Stimulated activated CD4-positive, alpha-beta T cell treated with anti-CD3 and anti-CD28 coated beads, Interleukin-15, amount 100 ng/mL, for 1 hour (primary cell): Measurements from ENCODE around the gene FAM186B.

Experiments used
- DNase-seq, 2 donors: peaks; one replicate each; pipeline ENCODE4 v3.0.0-alpha.2; 2020; ENCODE audit warnings: low read depth in 1 of 2, low spot score in 1 of 2

The FAM186B gene

DNA sequence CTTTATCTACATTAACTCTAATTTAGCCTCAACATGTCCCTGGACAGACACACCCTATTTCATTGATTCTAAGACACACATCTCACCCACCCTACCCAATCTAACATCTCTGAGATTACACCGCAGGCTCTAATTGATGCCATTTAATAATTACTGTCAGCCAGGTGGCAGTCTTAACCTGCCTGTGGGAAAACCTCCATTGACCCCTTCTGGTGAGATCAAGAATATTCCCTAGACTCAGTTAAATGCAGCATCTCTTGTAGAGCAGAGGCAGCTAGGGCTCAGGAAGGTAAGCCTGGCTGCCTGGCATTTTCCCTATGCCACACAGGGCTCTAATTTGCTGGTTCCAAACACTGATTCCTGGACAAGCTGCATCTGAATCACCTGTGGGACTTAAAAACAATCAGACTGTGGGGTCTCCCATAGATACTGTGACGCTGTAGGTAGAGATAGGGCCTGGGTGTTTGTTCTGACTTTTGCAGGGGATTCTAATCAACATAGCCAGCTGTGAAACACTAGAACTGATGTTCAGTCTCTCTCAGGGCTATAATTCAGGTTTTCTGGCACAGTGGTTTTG, 51.8 kb downstream of the FAM186B start:
- DNase-seq: no peak

DNA sequence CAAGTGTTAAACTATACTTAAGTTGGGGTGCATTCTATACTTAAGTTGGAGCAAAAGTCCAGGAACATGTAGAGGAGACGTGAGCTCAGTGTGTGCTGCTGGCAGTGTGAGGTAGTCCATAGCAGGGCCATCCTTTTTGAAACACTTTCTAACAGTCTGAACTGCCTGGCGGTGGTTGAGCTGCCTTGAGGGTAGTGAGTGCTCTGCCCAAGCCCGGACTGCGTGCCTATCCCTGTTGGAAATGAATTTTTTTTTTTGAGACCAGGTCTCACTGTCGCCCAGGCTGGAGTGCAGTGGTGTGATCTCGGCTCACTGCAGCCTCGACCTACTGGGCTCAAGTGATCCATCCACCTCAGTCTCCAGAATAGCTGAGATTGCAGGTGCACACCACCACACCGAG, 52.5 kb downstream of the FAM186B start:
- no peak for DNase-seq

DNA sequence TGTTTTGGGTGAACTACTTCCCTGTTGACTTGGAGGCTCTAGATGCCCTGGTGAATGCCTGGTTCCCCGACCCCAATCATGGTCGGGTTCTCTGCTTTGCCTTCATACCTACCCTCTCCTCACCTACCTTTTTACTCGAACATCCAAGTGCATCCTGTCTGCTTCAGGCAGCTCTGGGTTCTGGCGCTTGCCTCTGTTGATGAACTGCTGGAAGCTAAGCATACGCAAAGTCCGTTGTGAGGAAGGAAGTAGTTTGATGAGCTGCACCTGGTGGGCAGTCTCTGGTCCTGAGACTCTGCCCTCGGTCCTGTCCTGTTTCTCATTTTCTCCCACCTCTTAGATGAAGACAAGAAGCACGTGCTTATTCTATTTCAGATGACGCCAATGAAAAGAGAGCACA, 53.0 kb downstream of the FAM186B start:
- DNase-seq: no peak

DNA sequence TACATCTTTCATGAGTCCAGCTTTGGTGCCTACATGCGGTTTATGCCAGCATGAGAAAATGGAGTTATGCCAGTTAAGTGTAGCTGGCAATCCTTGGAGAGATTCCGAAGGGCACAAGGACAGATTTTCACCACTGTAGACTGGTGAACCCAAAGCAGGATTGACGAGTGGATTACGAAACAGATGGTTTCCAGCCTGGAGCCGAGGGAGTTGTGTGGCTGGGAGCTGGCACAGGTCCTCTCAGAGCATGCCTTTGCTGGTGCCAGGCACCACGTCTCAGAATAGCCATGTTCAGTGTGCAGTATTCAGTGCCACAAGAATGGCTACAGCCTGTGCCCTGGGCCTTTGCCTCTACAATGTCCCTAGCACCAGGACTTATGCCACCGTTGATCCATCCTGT, 53.4 kb downstream of the FAM186B start:
- no peak for DNase-seq

DNA sequence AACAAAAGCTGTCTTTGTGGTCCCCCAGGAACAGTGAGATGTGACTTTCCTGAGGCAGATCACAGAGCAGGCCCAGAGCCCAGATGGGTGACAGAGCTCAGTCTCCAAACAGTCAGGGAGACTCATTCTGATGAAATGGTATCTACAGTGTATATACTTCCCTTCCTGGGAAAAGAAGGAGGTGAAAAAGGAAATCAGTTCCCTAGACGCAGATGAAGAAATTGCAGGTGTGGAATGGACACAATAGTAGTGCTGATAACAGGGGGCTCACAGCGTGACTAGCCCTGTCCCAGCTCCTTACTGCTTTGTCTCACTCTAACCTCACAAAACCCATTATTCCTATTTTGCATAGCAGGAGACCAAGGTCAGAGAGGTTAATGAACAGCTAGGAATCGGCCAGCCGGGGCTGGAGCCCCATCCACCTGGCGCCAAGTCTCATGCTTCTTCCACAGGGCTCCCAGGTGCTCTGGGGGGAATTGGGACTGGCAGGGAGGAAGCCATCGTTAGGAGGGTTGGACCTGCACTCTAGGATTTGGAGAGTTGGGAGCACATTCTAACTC, 54.7 kb downstream of the FAM186B start:
- DNase-seq: no peak

DNA sequence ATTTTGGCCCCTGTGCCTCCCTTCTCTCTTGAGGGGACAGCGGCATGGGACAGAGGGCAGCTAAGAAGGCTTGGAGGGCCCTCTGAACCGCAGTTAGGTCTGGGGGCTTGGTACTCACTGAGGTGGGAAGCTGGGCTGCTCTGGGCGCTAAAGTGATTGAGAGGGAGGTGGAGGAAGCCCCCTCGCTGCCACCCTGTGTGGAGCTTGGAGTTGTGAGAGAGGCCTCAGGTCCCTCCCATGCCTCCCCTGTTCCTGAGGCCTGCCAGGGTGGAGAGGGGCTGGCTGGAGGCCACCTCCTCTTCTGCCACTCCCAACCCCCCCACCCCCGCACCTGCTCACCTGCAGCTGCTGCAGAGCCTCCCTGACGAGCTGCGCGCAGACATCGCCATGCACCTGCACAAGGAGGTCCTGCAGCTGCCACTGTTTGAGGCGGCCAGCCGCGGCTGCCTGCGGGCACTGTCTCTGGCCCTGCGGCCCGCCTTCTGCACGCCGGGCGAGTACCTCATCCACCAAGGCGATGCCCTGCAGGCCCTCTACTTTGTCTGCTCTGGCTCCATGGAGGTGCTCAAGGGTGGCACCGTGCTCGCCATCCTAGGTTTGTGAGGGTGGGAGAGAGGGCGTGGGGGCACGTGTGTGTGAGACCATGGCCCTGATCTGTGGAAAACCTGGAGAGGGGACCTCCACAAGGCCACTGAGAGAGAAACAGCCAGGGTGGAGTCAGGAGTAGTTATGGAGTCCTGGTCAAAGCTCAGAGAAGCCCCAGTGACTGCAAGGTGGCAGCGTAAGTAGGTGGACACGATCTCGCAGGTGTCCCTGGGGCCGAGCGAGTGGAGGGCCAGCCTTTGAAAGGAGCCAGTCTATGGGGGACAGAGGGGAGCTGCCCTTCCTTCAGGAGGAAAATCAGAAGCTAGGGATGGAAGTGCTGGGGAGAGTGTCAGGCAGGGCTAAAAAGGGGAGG, 55.4 kb downstream of the FAM186B start:
- no peak for DNase-seq

DNA sequence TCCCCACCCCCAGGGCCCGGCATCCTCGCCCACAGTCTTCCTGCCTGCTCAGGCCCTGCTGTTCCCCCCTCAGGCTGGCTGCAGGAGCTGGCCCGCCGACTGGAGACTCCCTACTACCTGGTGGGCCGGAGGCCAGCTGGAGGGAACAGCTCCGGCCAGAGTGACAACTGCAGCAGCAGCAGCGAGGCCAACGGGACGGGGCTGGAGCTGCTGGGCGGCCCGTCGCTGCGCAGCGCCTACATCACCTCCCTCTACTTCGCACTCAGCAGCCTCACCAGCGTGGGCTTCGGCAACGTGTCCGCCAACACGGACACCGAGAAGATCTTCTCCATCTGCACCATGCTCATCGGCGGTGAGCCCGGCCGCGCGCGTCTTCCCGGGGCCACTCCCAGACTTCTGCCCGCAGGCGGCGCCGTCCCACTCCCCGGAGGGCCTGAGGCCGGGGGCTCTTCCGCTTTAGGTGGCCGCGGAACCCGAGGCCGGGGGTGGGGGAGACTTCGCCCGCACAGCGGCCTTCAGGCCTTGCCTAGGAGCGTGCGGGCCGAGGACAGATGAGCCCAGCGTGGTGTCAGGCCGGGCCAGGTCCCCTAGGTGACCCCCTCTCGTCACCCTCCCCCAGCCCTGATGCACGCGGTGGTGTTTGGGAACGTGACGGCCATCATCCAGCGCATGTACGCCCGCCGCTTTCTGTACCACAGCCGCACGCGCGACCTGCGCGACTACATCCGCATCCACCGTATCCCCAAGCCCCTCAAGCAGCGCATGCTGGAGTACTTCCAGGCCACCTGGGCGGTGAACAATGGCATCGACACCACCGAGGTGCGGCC, 56.4 kb downstream of the FAM186B start:
- DNase-seq: no peak

DNA sequence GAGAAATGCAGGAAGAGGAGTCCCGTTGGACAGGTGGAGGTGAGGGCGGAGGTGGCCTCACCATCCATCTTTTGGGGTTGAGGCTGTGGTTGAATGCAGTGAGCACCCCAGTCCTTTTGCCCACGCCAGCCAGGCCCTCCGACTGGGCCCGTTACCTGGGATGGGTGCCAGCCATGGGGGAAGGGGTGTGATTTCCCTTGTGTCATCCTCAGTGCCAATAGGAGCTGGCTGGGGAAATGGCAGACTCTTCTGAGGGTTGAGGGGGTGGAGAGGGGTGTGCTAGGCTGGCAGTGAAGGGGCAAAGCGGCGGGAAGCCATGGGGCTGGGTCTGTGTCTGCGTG, 57.0 kb downstream of the FAM186B start:
- DNase-seq: no peak

DNA sequence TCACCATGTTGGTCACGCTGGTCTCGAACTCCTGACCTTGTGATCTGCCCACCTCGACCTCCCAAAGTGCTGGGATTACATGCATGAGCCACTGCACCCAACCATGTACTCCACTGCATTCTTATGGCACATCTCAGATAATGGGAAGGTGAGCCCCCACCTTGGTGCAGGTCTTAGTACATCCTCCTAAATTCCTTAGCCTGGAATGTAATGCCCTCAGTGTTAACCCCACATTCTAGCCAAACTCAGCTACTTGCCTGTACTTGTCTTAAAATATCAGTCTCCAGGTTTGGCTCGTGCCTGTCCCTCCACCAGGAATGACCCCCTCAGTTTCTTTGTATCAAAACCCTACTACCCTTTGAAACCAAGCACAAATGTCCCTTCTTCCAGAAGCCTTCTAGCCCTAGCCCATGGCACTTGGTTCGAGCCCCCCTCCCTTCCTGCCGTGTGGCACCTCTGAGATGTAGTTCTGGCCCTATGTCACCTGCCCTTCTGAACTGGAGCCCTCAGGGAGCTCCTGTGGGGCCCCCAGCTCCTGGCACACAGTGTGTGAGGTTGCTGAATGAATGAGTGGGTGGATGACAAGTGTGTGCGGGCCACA, 58.2 kb downstream of the FAM186B start:
- DNase-seq: no peak

DNA sequence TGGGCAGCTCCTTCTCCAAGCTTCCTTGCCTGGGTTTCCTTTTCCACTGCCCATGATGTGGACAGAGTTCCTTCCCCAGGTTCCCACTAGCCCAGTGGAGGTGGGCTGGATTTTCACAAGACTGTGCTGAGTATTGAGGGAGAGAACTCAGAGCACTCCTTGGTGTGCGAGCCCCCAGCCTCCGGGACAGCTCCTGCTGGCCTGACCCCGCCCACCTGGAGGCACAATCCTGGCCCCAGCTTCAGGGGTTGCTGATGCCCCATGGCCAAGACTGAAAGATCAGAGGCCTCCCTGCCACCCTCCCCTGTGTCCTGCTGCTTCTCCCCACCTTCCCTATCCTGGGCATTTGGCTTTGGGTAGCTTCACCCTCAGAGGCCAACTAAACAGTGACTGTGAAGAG, 59.0 kb downstream of the FAM186B start:
- no peak for DNase-seq

DNA sequence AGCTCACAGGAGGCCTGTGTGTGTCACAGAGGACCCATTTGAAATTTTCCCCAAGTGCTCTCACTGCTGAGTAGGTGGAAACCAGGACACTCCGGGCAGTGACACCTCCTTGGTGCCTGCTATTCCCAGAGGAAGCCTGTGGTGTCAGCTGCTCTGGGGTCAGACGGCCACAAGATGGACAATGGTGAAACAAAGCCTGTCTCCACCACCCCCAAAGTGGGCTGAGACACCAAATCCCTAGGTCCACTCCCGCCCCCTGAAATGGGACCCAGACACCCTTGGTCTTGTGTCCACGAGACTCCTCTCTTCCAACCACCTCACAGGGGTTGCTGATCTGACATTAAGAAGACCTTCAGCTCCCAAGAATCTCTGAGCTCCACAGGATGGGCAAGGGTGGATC, 59.6 kb downstream of the FAM186B start:
- DNase-seq: no peak

DNA sequence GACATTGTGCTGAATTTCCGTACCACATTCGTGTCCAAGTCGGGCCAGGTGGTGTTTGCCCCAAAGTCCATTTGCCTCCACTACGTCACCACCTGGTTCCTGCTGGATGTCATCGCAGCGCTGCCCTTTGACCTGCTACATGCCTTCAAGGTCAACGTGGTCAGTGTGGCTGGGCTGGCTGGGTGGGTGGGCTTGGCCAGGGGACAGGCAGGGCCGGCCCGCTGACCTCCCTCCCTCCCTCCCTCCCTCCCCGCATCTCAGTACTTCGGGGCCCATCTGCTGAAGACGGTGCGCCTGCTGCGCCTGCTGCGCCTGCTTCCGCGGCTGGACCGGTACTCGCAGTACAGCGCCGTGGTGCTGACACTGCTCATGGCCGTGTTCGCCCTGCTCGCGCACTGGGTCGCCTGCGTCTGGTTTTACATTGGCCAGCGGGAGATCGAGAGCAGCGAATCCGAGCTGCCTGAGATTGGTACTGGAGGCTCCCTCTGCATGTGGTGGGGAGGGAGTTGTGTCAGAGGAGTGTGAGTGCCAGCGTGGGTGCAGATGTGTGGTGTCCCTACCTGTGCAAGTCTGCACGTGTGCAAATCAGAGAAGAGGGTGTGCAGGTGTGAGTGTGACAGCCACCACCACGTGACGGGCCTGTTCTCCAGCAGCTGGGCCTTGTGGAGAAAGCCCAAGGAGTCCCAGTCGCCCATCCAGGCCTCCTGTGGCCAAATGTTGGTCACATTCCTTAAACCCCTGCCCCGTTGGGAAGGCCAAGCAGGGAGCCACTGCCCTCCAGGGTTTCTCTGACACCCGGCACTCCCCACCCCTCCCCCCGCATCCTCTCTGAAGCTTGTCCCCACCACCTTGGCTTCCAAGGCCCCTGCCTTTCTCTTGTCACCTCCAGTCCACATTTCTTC, 61.3 kb downstream of the FAM186B start:
- no peak for DNase-seq

DNA sequence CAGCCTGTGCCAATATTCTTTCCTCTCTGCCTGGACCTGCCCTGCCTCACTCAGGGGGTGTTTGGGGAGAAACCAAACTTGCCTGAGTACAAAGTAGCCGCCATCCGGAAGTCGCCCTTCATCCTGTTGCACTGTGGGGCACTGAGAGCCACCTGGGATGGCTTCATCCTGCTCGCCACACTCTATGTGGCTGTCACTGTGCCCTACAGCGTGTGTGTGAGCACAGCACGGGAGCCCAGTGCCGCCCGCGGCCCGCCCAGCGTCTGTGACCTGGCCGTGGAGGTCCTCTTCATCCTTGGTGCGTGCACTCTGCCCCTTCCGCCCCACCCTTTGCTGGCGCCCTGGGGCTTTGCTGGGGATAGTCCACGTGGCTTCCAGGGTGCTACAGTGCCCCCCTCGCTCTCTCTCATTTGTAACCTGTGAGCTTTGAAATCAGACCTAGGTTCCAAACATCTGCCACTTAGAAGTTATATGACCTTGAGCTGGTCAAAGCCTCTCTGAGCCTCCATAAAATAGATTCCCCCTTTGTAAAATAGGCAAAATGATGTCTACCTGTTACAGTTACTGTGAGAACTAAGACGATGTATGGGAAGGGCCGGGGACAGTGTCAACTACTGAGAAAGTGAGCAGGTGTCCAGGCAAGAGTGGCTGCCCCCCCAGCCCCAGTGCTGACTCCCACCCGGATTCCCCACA, 62.1 kb downstream of the FAM186B start:
- no peak for DNase-seq

DNA sequence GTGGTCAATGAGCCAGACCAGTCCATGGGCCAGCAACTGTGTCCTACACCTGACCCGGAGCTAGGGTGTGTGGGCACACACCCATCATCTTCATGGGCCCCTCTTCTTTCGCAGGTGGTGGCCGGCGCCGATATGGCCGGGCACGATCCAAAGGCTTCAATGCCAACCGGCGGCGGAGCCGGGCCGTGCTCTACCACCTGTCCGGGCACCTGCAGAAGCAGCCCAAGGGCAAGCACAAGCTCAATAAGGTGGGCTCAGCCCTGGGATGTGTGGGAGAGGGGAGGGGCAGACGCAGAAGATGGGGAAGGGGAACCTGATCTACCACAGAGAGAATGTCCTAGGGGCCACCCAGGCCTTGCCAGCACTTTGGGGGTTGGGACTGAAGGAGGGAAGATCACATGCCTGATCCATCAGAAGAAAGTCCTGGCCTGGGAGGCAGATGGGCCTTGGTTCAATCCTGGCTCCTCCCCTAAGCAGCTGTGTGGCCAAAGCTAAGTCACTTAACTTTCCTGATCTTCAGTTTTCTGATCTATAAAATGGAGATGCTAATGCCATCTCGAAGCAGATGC, 62.8 kb downstream of the FAM186B start:
- no peak for DNase-seq

DNA sequence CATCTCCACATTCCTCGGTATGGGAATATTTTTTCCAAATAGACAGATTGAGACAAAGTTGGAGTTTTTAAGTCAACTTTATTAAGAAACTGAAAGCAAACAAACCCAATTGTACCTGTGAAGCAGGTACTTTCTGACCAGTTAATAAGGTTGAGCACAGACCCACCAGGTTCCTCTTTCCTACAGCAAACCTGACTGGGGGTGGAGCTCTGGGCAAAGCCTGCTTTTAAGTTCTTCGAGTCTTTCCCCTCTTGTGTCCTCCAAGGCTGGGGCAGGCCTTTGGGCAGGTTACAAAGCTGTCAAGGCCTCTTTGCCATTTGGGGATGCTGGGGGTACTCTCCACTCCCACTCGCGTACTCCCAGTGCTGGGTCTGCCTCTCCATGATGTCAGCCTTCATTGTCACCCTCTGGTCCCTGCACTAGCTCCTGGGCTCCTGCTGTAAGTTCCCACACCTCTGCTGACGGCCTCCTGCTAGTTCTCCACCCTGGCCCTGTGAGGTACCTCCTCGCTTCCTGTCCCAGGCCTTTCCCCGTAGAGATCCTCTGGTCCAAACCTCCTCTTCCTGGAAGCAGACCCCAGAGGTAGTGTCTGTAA, 63.4 kb downstream of the FAM186B start:
- DNase-seq: no peak

DNA sequence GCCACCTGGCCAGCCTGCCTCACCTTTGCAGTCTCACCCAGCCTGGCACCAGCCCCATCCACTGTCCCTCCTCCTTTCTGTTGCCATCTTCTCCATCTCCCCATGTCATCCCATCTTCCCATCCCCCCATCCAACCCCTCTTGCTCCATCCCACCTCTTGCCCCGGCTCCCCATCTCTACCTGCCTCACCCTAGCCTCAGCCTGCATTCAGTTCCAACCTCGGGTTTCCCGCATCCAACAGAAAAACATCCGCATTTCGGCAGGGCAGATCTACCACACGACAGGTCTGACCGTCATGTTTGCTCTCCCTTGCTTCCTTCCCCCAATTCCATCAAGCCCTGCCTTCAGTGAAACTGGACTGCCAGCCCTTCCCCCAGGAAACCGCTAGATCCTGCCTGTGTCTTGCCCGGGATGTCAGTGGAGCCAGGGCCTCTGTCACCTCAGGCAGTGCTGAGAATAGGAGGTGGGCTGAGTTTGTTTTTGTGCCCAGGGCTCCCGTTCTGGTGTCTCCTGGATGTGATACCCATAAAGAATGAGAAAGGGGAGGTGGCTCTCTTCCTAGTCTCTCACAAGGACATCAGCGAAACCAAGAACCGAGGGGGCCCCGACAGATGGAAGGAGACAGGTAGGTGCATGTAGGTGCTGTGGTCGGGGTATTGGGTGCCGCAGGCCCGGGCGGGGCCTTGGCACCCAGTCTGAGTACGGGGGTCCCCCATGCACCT, 64.1 kb downstream of the FAM186B start:
- no peak for DNase-seq

DNA sequence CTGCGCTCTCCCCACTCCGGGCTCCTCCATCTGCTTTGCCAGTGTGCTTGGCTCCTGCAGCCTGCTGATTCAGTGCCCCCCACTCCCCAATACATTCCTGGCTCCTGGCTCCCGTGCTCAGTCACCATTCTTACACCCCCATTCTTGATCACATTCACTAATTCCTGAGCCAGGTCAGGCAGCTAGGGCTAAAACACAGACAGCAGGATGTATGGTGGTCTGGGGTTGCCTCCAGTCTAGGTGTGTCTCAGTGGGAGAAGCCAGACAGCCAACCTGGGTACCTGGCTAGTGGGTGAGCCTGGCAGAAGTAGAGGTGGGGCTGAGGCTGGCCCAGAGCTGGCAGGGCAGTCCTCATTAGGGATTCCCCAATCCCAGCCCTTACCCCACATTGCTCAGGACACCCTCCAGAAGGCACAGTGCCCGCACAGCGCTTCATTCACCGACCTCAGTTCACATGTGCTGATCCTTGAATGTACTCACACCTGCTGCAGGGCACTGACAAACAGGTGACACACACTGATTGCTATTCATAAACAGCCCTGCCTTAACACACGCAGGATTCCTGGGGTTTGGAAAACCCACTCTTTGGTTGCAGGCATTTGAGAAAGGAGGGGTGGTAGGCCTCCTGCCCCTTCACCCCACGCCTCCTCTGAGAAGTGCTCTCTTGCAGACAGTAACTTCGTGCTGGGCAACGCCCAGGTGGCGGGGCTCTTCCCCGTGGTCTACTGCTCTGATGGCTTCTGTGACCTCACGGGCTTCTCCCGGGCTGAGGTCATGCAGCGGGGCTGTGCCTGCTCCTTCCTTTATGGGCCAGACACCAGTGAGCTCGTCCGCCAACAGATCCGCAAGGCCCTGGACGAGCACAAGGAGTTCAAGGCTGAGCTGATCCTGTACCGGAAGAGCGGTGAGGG, 65.0 kb downstream of the FAM186B start:
- DNase-seq: no peak
